GM12878 (cell line): Measurements from ENCODE around the gene NDUFV2. TPM values are rescaled to one million over a fixed set of nuclear protein-coding genes. Genes with fewer than 3 reads are reported as not detected.

Experiments
- ATAC-seq: fragments of 200-7000 bp; cut with Tn5 transposase; 3 replicates; pipeline ENCODE4 v1.9.1; 2020; ENCODE audit warnings: mild to moderate bottlenecking, moderate library complexity
- BruUV-seq: library from RNA; stranded (reverse); fragments of 400-500 nt; replicated peaks from 2 replicates; lab custom pipeline; 2021; lab: Mats Ljungman, UMichigan
- CTCF ChIA-PET: fragments of 300-600 bp; sonication (Branson Sonifier 250); formaldehyde crosslinking; extraction: SDS; loops from one replicate; lab custom pipeline; 2021; ENCODE audit warnings: inconsistent platforms; lab: Yijun Ruan, JAX
- POLR2A ChIA-PET: fragments of 350-600 bp; formaldehyde crosslinking; extraction: SDS; loops from one replicate; lab custom pipeline; 2021; ENCODE audit warnings: inconsistent platforms; lab: Charles Lee
- RAD21 ChIA-PET: fragments of 300-600 bp; sonication (Branson Sonifier 250); formaldehyde crosslinking; loops from one replicate; lab custom pipeline; 2023; ENCODE audit warnings: antibody characterized with exemption; ENCODE audit not compliant: unreplicated experiment; lab: Charles Lee
- SMC1A ChIA-PET: fragments of 300-600 bp; sonication (Branson Sonifier 250); formaldehyde crosslinking; loops from one replicate; lab custom pipeline; 2023; ENCODE audit not compliant: unreplicated experiment, uncharacterized antibody; lab: Charles Lee
- DNase-seq: peaks from one replicate; pipeline ENCODE4 v3.0.0-alpha.2; 2011; ENCODE audit warnings: low read depth, low spot score
- FAIRE-seq: peaks from 3 replicates; lab custom pipeline; 2011; peaks lifted over from hg19 to GRCh38; lab: Jason Lieb, UNC
- H2AFZ ChIP-seq: 2 replicates; pipeline ENCODE4 v1.6.0; 2011; ENCODE audit warnings: low read depth, low read length, control low read depth; ENCODE audit not compliant: control insufficient read depth
- H3K27ac ChIP-seq: 2 replicates; pipeline ENCODE4 v1.5.1; 2011; ENCODE audit warnings: control low read depth; ENCODE audit not compliant: control insufficient read depth, insufficient read depth
- H3K27me3 ChIP-seq, 2 experiments: replicated peaks in 1 of 2; 2 replicates each; pipeline versions ENCODE4 v1.6.0 to v1.6.1; 2011; ENCODE audit warnings: low read length in 1 of 2; ENCODE audit not compliant: control insufficient read depth in 2 of 2, insufficient read depth in 2 of 2
- H3K36me3 ChIP-seq, 2 experiments: 2 replicates each; pipeline ENCODE4 v1.5.1; 2011; ENCODE audit warnings: low read length in 1 of 2; ENCODE audit not compliant: control insufficient read depth in 2 of 2, insufficient read depth in 2 of 2
- H3K4me1 ChIP-seq: 2 replicates; pipeline ENCODE4 v1.6.1; 2011; ENCODE audit warnings: mild to moderate bottlenecking, low read length, moderate library complexity, mixed read lengths; ENCODE audit not compliant: control insufficient read depth, insufficient read depth
- H3K4me2 ChIP-seq: 2 replicates; pipeline ENCODE4 v1.6.0; 2011; ENCODE audit warnings: control low read depth; ENCODE audit not compliant: control insufficient read depth, insufficient read depth
- H3K4me3 ChIP-seq: fragments of 200-600 bp; sonication (generic); 2 replicates; pipeline ENCODE4 v1.5.1; 2016
- H3K79me2 ChIP-seq: 2 replicates; pipeline ENCODE4 v1.6.0; 2011; ENCODE audit warnings: low read length; ENCODE audit not compliant: control insufficient read depth, insufficient read depth
- H3K9ac ChIP-seq: 2 replicates; pipeline ENCODE4 v1.8.0; 2011; ENCODE audit warnings: low read length, control low read depth, mixed read lengths; ENCODE audit not compliant: control insufficient read depth, insufficient read depth
- H3K9me3 ChIP-seq: replicated peaks from 3 replicates; pipeline ENCODE4 v1.5.1; 2011; ENCODE audit warnings: mild to moderate bottlenecking, low read length; ENCODE audit not compliant: control insufficient read depth, insufficient read depth
- H4K20me1 ChIP-seq: 2 replicates; pipeline ENCODE4 v1.6.0; 2011; ENCODE audit not compliant: control insufficient read depth, insufficient read depth
- CHD2 ChIP-seq: IDR thresholded peaks from 2 replicates; pipeline ENCODE4 v1.6.1; 2011; ENCODE audit warnings: low read depth, low read length, improper control_type of control experiment, borderline replicate concordance
- RBBP5 ChIP-seq: fragments of 200-600 bp; sonication (generic); conservative IDR thresholded peaks from 2 replicates; pipeline ENCODE4 v1.6.1; 2016
- RCOR1 ChIP-seq: conservative IDR thresholded peaks from 2 replicates; pipeline ENCODE4 v1.6.1; 2012; ENCODE audit warnings: low read depth, low read length, improper control_type of control experiment
- WGBS: methylation state at CpG from one replicate; pipeline ENCODE4 v1.1.6; 2016; ENCODE audit warnings: low lambda C conversion rate; ENCODE audit not compliant: insufficient replicate concordance, insufficient coverage; ENCODE audit errors: missing lambda C conversion rate; 5-methylcytosine and 5-hydroxymethylcytosine counted together
- in situ Hi-C: fragments of 300-500 bp; cut with MboI; formaldehyde crosslinking; loops from 9 replicates; pipeline ENCODE4 v1.14.3; 2018; ENCODE audit warnings: mixed read lengths
- intact Hi-C: fragments of 100-400 bp; cut with micrococcal nuclease; formaldehyde crosslinking; loops from one replicate; pipeline ENCODE4 v1.14.2; 2022; ENCODE audit not compliant: unreplicated experiment
- polyA plus RNA-seq, 11 experiments: library from polyadenylated mRNA; depleted of rRNA in 4 of 11; unstranded in 6 of 11; stranded (reverse) in 5 of 11; fragments of >200 nt; fragmentation: Nextera tagmentation in 4 of 11; fragmentation: Illumina TruSeq in 1 of 11; extraction: Ambion mirVana in 4 of 11; extraction: Trizol in 1 of 11; gene quantifications; 1 replicate in 1 of 11; 2 replicates in 10 of 11; pipeline versions ENCODE4 v1.2.1 to v1.2.3, GENCODE V29; 2011 to 2016; ENCODE audit warnings: inconsistent platforms in 2 of 11, missing spikeins in 2 of 11, low read depth in 1 of 11
- total RNA-seq, 4 experiments: library from RNA; depleted of rRNA in 3 of 4; stranded (reverse); fragments of >200 nt in 3 of 4; fragmentation: Illumina TruSeq in 1 of 4; extraction: Trizol in 1 of 4; gene quantifications; 2 replicates each; pipeline versions ENCODE4 v1.2.1 to v1.2.3, GENCODE V29; 2013 to 2021
- TF ChIP-seq, protein P1 (sequence below): fragments of 450-650 bp; formaldehyde crosslinking; IDR thresholded peaks from 2 replicates; pipeline ENCODE4 v1.4.0; 2020; ENCODE audit warnings: mild to moderate bottlenecking, moderate library complexity
- TF ChIP-seq, protein P2 (sequence below): fragments of 450-650 bp; IDR thresholded peaks from 2 replicates; pipeline ENCODE4 v1.6.1; 2016; ENCODE audit warnings: mild to moderate bottlenecking, moderate library complexity, borderline replicate concordance
- TF ChIP-seq, protein P3 (sequence below): fragments of 450-650 bp; IDR thresholded peaks from 2 replicates; pipeline ENCODE4 v1.6.1; 2017; ENCODE audit warnings: mild to moderate bottlenecking, low read depth, inconsistent platforms; ENCODE audit not compliant: poor library complexity, severe bottlenecking
- TF ChIP-seq, protein P4 (sequence below): fragments of 450-650 bp; IDR thresholded peaks from 2 replicates; pipeline ENCODE4 v1.6.1; 2017; ENCODE audit warnings: borderline replicate concordance

The NDUFV2 gene
- total and polyA plus RNA-seq, 10 of the 15 experiments (the other 5 are each of a cell fraction or from before 2014, with no cell fraction given), result 236 to 590 (median 321) TPM

DNA sequence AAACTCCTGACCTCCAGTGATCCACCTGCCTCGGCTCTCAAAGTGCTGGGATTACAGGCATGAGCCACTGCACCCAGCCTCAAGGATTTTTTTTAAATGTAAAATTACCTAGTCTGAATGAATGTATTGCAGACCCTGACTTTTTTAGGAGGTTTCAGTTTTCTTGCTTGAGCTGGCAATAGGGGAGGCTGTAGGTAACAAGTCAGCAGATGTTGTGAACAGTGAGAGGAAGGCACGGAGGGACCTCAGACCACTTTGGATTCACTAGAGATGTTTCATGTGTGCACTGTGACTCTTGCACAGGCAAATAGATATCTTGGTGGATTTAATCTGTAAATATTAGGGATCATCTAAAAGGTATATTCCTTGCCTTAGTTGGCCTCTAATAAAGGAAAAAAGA lies 6.4 kb downstream of the NDUFV2 start:
- H3K27me3 ChIP-seq, result no peaks in the 10 kb centered on the region
- POLR2A ChIA-PET, result interaction anchor here (1.2 to 2.8 kb wide), 3 partner anchors 9 to 26 kb away, joined by 3 to 8 read pairs (median 7); no protein-coding TSS in a partner anchor
- DNase-seq (no peak), ATAC-seq (peak; percentile 19), FAIRE-seq (no peak)
- RAD21 ChIA-PET, result interaction anchor here (1.1 to 4.1 kb wide), 6 partner anchors 9 to 41 kb away, joined by 6 to 58 read pairs (median 8); no protein-coding TSS in a partner anchor
- H3K4me1 ChIP-seq, result peaks cover 9% of the 10 kb centered on the region
- peak overlapping the region; percentile 50 for H3K27ac ChIP-seq
- peaks cover 0 to 13% of the 10 kb centered on the region in 2 experiments; a peak in 2 of 4 replicates for H3K36me3 ChIP-seq
- no peaks in the 10 kb centered on the region; the same call in 1 of the 2 replicates for H4K20me1 ChIP-seq
- peak overlapping the region; percentile 44; the same call in 1 of the 2 replicates for H3K4me3 ChIP-seq
- H3K4me2 ChIP-seq, result peak overlapping the region; percentile 66; the same call in 1 of the 2 replicates
- intact Hi-C loops, result no loop called here
- 74% methylated on average over 2 of the region's 2 CpGs for WGBS
- TF ChIP-seq, protein P1, sequence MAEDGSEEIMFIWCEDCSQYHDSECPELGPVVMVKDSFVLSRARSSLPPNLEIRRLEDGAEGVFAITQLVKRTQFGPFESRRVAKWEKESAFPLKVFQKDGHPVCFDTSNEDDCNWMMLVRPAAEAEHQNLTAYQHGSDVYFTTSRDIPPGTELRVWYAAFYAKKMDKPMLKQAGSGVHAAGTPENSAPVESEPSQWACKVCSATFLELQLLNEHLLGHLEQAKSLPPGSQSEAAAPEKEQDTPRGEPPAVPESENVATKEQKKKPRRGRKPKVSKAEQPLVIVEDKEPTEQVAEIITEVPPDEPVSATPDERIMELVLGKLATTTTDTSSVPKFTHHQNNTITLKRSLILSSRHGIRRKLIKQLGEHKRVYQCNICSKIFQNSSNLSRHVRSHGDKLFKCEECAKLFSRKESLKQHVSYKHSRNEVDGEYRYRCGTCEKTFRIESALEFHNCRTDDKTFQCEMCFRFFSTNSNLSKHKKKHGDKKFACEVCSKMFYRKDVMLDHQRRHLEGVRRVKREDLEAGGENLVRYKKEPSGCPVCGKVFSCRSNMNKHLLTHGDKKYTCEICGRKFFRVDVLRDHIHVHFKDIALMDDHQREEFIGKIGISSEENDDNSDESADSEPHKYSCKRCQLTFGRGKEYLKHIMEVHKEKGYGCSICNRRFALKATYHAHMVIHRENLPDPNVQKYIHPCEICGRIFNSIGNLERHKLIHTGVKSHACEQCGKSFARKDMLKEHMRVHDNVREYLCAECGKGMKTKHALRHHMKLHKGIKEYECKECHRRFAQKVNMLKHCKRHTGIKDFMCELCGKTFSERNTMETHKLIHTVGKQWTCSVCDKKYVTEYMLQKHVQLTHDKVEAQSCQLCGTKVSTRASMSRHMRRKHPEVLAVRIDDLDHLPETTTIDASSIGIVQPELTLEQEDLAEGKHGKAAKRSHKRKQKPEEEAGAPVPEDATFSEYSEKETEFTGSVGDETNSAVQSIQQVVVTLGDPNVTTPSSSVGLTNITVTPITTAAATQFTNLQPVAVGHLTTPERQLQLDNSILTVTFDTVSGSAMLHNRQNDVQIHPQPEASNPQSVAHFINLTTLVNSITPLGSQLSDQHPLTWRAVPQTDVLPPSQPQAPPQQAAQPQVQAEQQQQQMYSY, result no peak
- TF ChIP-seq, protein P2, sequence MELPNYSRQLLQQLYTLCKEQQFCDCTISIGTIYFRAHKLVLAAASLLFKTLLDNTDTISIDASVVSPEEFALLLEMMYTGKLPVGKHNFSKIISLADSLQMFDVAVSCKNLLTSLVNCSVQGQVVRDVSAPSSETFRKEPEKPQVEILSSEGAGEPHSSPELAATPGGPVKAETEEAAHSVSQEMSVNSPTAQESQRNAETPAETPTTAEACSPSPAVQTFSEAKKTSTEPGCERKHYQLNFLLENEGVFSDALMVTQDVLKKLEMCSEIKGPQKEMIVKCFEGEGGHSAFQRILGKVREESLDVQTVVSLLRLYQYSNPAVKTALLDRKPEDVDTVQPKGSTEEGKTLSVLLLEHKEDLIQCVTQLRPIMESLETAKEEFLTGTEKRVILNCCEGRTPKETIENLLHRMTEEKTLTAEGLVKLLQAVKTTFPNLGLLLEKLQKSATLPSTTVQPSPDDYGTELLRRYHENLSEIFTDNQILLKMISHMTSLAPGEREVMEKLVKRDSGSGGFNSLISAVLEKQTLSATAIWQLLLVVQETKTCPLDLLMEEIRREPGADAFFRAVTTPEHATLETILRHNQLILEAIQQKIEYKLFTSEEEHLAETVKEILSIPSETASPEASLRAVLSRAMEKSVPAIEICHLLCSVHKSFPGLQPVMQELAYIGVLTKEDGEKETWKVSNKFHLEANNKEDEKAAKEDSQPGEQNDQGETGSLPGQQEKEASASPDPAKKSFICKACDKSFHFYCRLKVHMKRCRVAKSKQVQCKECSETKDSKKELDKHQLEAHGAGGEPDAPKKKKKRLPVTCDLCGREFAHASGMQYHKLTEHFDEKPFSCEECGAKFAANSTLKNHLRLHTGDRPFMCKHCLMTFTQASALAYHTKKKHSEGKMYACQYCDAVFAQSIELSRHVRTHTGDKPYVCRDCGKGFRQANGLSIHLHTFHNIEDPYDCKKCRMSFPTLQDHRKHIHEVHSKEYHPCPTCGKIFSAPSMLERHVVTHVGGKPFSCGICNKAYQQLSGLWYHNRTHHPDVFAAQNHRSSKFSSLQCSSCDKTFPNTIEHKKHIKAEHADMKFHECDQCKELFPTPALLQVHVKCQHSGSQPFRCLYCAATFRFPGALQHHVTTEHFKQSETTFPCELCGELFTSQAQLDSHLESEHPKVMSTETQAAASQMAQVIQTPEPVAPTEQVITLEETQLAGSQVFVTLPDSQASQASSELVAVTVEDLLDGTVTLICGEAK, result no peak
- TF ChIP-seq RCOR1 (no peak), RBBP5 (no peak), CHD2 (no peak)
- TF ChIP-seq, protein P3, sequence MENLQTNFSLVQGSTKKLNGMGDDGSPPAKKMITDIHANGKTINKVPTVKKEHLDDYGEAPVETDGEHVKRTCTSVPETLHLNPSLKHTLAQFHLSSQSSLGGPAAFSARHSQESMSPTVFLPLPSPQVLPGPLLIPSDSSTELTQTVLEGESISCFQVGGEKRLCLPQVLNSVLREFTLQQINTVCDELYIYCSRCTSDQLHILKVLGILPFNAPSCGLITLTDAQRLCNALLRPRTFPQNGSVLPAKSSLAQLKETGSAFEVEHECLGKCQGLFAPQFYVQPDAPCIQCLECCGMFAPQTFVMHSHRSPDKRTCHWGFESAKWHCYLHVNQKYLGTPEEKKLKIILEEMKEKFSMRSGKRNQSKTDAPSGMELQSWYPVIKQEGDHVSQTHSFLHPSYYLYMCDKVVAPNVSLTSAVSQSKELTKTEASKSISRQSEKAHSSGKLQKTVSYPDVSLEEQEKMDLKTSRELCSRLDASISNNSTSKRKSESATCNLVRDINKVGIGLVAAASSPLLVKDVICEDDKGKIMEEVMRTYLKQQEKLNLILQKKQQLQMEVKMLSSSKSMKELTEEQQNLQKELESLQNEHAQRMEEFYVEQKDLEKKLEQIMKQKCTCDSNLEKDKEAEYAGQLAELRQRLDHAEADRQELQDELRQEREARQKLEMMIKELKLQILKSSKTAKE, result no peak
- TF ChIP-seq, protein P4, sequence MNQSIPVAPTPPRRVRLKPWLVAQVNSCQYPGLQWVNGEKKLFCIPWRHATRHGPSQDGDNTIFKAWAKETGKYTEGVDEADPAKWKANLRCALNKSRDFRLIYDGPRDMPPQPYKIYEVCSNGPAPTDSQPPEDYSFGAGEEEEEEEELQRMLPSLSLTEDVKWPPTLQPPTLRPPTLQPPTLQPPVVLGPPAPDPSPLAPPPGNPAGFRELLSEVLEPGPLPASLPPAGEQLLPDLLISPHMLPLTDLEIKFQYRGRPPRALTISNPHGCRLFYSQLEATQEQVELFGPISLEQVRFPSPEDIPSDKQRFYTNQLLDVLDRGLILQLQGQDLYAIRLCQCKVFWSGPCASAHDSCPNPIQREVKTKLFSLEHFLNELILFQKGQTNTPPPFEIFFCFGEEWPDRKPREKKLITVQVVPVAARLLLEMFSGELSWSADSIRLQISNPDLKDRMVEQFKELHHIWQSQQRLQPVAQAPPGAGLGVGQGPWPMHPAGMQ, result no peak
- SMC1A ChIA-PET, result interaction anchor here (0.8 to 8.5 kb wide), 14 partner anchors 10 to 407 kb away, joined by 3 to 137 read pairs (median 7); partner anchors contain the start of gene ANKRD12
- in situ Hi-C loops, result no loop called here
- H3K9me3 ChIP-seq, result no peaks in the 10 kb centered on the region; the same call in 2 of the 3 replicates
- peak overlapping the region; percentile 31 for H3K9ac ChIP-seq
- H2AFZ ChIP-seq, result no peak overlapping the region
- no TSS peak for BruUV-seq
- CTCF ChIA-PET, result interaction anchor here (0.6 to 3.4 kb wide), 8 partner anchors 9 to 38 kb away, joined by 3 to 16 read pairs (median 6); no protein-coding TSS in a partner anchor
- peaks cover 100% of the 10 kb centered on the region for H3K79me2 ChIP-seq
